ENCODE measurements around the gene ZSWIM1. TPM values are rescaled to one million over a fixed set of nuclear protein-coding genes. Genes with fewer than 3 reads are reported as not detected.

ZSWIM1 gene
- total RNA-seq, 2 donors from 2014 or later, result 9.8 to 13.8 TPM

DNA sequence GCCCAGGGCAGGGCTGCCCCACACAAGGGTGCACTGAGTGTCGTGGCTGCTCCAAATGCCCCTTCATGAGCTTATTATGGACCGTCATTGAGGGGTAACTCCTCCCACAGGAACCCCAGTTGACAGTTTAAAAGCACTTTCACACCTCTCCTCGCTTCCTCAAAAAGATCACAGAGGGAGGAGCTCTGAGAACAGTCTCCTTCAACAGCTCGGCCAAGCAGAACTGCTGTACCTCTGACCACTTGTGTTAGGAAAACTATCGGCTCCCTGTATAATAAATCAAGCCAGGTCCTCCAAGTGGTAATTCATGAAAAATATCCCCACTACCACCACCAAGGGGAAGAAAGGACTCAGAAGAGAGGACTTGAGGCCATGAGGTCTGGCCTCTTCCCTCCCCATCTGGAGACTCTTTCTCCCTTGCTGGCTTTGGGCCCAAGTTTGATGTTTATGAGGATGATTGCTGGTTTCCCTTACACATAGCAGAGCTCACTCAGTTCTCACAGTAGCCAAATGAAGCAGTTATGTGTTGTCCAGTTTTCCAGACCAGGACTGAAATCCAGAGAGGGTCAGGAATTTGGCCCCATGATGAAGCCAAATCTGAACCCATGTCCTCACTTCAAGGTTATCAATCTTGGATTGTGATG, 38.7 kb upstream of the ZSWIM1 start:
- H3K9me3 ChIP-seq, result no peaks in the 10 kb centered on the region
- H3K27ac ChIP-seq, result peak overlapping the region; percentile 29 to 57
- TF ChIP-seq, protein P1, sequence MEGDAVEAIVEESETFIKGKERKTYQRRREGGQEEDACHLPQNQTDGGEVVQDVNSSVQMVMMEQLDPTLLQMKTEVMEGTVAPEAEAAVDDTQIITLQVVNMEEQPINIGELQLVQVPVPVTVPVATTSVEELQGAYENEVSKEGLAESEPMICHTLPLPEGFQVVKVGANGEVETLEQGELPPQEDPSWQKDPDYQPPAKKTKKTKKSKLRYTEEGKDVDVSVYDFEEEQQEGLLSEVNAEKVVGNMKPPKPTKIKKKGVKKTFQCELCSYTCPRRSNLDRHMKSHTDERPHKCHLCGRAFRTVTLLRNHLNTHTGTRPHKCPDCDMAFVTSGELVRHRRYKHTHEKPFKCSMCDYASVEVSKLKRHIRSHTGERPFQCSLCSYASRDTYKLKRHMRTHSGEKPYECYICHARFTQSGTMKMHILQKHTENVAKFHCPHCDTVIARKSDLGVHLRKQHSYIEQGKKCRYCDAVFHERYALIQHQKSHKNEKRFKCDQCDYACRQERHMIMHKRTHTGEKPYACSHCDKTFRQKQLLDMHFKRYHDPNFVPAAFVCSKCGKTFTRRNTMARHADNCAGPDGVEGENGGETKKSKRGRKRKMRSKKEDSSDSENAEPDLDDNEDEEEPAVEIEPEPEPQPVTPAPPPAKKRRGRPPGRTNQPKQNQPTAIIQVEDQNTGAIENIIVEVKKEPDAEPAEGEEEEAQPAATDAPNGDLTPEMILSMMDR (IDR thresholded peaks at IDR 0.05), result no peak
- no peak overlapping the region for H3K4me3 ChIP-seq
- peaks cover 60% of the 10 kb centered on the region for H3K36me3 ChIP-seq
- no peaks in the 10 kb centered on the region for H3K27me3 ChIP-seq
- DNase-seq (ENCODE audit: low spot score), result no peak
- peaks cover 0 to 29% of the 10 kb centered on the region in 2 donors for H3K4me1 ChIP-seq

DNA sequence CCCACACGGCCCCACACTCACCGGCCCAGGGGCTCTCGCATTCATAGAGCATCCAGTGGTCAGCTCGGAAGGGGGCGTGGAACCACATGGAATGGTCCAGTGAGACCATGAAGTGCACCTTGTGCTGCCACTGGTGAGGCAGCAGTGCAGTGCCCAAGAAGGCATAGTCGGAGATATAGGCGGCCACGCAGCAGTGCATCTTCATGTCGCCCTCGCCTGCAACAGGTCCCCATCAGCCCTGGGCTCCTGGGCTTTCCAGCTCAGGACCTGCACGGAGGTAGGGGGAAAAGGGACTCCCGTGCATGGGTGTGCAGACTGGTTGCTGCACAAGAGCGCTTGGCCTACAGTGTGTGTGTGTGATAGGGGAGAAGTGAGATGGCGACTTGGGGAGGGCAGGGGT, 37.5 kb upstream of the ZSWIM1 start:
- DNase-seq (ENCODE audit: low spot score), result no peak
- H3K9me3 ChIP-seq, result no peaks in the 10 kb centered on the region
- TF ChIP-seq, protein P1 (IDR thresholded peaks at IDR 0.05), result no peak
- H3K36me3 ChIP-seq, result peaks cover 68% of the 10 kb centered on the region
- no peaks in the 10 kb centered on the region for H3K27me3 ChIP-seq
- H3K4me3 ChIP-seq, result no peak overlapping the region
- peak overlapping the region in 1 of 2 donors; percentile 57 for H3K27ac ChIP-seq
- peaks cover 0 to 29% of the 10 kb centered on the region in 2 donors for H3K4me1 ChIP-seq

DNA sequence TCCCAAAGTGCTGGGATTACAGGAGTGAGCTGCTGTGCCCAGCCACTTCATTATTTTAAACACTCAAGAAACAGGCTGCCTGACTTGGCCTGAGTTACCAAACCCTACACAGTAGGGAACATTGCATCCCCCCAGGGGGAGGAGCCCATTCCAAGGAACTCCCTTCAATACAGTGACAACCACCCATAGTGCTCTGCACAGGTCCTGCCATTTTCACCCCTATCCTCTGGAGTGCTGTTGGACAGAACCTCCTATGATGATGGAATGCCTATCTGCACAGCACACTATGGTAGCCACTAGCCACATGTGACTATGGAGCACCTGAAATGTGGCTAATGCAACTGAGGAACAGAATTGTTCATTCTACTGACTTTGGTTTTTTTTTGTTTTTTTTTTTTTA, 35.6 kb upstream of the ZSWIM1 start:
- H3K27me3 ChIP-seq, result no peaks in the 10 kb centered on the region
- no peak overlapping the region for H3K4me3 ChIP-seq
- DNase-seq (ENCODE audit: low spot score), result no peak
- TF ChIP-seq, protein P1 (IDR thresholded peaks at IDR 0.05), result no peak
- no peaks in the 10 kb centered on the region for H3K9me3 ChIP-seq
- H3K4me1 ChIP-seq, result peaks cover 0 to 29% of the 10 kb centered on the region in 2 donors
- peaks cover 61% of the 10 kb centered on the region for H3K36me3 ChIP-seq
- H3K27ac ChIP-seq, result no peak overlapping the region

DNA sequence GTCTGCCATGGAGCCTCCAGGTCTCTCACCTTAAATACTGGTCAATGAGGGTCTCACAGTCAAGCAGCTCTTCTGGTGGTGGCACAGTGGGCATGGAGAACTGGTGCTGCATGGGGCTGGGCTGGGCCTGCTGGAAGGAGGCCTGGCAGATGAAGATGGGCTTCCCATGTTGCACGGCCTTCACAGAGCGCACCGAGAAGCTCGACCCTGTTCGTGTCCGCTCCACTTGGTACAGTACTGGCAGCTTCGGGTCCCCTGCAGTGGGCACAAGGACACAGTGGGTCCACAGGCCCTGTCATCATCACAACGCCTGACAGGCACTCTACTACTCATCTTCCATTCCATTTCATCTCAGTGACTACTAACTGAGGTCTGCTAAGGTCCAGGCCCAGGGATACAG, 32.6 kb upstream of the ZSWIM1 start:
- Histone ChIP-seq H3K4me1 (peaks cover 0 to under 1% of the 10 kb centered on the region in 2 donors), H3K36me3 (peaks cover 53% of the 10 kb centered on the region), H3K27ac (no peak overlapping the region), H3K4me3 (no peak overlapping the region), H3K9me3 (no peaks in the 10 kb centered on the region), H3K27me3 (no peaks in the 10 kb centered on the region)
- no peak for DNase-seq (ENCODE audit: low spot score)
- TF ChIP-seq, protein P1 (IDR thresholded peaks at IDR 0.05), result no peak

DNA sequence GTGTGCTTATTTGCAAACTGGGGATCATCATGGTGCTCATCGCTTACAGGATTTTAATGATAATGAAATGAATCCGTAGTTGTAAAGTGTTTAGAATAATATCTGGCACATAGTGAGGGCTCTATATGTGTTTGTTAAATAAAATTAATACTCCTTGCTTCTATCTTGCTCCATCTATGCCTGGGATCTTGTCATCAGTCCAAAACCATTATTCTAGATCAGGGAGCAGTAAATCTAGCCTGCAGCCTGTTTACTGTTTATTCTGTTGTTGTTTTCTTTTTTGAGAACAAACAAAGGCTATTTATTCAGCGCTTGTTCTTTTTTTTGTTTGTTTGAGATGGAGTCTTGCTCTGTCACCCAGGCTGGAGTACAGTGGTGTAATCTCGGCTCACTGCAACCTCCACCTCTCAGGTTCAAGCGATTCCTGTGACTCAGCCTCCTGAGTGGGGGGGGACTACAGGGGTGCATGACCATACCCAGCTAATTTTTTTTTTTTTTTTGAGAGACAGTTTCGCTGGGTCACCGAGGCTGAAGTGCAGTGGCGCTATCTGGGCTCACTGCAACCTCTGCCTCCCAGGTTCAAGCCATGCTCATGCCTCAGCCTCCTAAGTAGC, 32.0 kb upstream of the ZSWIM1 start:
- Histone ChIP-seq H3K36me3 (peaks cover 49% of the 10 kb centered on the region), H3K9me3 (no peaks in the 10 kb centered on the region), H3K4me1 (no peaks in the 10 kb centered on the region), H3K27ac (no peak overlapping the region), H3K27me3 (no peaks in the 10 kb centered on the region), H3K4me3 (no peak overlapping the region)
- no peak for DNase-seq (ENCODE audit: low spot score)
- TF ChIP-seq, protein P1 (IDR thresholded peaks at IDR 0.05), result no peak
